GM19397 (cell line): ENCODE results near the gene ISL2.

ENCODE experiments used
- ATAC-seq: cut with Tn5 transposase; IDR thresholded peaks from one replicate; pipeline ENCODE4 v1.9.1; 2021; ENCODE audit warnings: mild to moderate bottlenecking, moderate library complexity; ENCODE audit not compliant: unreplicated experiment

ISL2 gene

GRCh38 chr15:76341366-76342057 is 4.9 kb downstream of the ISL2 start:
- no peak for ATAC-seq

DNA sequence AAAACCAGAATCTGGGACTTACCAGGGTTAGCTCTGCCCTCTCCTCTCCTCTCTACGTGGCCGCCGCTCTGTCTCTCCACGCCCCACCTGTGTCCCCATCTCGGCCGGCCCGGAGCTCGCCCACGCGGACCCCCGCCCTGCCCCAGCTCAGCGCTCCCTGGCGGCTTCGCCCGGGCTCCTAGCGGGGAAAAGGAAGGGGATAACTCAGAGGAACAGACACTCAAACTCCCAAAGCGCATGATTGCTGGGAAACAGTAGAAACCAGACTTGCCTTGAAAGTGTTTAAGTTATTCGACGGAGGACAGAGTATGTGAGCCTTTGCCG is 5.4 kb downstream of the ISL2 start:
- no peak for ATAC-seq

DNA sequence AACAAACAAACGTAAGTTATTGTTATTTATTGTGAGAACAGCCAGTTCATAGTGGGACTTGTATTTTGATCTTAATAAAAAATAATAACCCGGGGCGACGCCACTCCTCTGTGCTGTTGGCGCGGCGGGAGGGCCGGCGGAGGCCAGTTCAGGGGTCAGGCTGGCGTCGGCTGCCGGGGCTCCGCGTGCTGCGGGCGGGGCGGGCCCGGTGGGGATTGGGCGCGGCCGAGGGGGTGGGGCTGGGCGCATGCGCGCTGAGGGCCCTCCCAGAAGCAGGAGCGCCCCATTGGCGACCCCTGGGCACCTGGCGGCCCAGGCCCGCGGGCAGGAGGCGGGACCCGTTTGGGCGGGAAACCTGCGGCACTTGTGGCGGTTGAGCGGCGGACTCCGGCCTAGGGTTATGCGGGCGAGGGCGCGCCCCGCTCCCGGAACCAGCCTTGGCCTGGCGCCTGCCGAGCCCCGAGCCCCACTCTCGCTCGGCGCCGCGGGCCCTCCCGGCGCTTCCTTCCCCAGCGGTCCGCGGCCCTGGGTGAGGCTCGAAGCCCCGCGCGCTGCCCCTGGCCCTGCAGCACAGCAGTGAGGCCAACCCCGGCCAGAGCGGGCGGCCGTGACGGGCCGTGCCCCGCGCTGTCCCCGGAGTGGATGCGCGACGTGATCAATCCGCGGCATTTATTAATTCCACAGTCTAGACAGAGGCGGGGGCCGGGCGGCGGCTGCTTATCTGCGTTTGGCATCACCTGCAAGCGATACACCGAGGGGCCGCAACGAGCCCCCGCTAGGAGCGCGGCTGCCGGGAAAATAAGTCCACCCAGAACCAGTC is 6.0 kb downstream of the ISL2 start:
- ATAC-seq = no peak

DNA sequence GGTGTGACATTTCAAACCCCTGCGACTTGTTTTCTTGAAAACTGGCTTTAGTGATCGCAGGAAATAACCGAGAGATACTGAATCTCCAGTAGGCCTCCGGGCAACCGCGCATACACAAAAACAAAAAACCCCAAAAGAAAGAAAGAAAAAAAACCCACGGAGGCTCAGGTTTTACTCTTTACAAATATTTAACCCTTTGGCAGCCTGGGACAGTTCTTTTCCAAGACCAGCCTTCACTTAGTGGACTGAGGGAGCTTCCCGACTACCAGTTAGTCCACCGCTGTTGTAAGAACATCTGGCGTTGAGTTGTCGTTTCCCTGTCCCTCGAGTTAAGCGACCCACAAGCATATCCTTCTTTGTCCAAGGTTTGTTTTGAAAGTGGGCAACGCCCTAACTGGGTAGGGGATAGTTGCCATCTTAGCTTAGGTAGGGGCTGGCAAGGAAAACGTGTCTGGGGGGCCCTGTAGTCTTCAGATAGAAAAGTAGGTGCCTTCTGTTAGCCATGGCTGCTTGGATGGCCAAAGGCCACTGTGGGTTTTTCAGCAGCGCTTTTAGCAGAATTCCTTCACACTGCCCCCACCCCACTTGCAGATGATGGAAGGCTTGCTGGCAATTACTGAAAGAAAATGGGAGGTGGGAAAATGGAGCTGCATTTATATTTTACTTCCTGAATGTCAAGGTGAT is 6.9 kb downstream of the ISL2 start:
- ATAC-seq = no peak

- no peak for ATAC-seq
These were observed 8.5 kb downstream of the ISL2 start for GRCh38 chr15:76344893-76345582.

GRCh38 chr15:76345583-76345879 is 9.0 kb downstream of the ISL2 start:
- no peak for ATAC-seq

GRCh38 chr15:76345880-76346668 is 9.5 kb downstream of the ISL2 start:
- ATAC-seq = no peak

DNA sequence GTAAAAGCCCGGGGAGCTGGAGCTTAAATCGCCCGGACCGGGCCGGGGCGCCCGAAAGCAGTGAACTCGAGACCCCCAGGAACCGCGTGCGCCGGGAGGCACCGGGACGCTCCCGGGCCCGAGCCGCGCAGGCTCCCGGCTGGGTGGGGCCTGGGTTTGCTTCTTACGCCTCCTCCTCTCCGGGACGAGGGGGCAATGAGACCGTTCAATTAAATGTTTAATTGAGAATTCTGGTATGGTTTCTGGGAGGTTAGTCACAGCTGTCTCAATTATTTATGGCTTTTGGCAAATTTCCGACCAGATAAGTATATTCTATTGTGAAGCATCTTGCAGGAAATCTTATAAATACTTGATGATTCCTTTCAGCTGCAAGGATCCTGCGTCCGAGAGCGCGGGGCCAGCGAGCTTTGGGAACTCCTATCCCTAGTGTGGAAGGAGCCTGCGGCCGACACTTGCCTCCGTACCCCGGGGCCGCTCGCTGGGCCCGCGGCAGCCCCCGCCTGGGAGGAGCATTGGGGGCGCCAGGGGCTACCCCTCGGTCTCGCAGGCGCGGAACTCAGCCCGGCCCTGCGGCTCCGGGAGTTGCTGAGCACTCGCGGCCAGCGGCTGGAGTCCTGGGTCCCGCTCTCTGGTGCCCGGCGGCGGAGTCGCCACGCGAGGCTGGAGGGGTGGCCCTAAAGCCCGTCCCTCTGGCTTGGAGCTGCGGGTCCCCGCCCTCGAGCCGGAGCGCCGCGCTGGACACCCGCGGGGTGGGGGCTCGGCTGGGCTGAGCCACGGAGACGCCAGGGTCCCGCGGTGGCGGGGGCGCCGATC is 10.3 kb downstream of the ISL2 start:
- ATAC-seq = no peak

DNA sequence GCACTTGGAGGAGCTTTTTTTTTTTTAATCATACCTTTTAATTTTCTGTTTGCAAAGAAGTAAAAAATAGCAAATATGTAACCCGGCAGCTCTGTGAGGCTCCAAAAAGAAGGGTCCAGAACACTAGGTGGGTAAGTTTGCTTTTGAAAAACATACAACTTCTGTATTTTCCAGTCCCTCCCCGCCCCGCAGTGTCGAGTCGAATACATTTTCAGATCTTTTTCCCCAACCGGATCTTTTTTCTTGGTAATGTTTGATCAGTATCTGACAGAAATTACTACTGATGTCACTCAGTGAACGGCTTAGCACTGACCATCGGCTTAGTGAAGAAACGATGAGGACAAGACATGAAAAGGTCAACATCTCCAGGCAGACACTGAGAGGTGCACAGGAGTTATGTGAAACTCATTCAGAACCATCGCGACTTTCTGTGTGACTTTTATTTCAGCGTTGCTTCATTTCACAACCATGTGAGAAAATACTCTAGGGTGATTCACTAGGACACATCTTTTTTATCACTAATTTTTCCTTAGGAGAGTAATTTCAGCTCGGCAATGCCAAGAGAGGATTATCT is 11.0 kb downstream of the ISL2 start:
- no peak for ATAC-seq

DNA sequence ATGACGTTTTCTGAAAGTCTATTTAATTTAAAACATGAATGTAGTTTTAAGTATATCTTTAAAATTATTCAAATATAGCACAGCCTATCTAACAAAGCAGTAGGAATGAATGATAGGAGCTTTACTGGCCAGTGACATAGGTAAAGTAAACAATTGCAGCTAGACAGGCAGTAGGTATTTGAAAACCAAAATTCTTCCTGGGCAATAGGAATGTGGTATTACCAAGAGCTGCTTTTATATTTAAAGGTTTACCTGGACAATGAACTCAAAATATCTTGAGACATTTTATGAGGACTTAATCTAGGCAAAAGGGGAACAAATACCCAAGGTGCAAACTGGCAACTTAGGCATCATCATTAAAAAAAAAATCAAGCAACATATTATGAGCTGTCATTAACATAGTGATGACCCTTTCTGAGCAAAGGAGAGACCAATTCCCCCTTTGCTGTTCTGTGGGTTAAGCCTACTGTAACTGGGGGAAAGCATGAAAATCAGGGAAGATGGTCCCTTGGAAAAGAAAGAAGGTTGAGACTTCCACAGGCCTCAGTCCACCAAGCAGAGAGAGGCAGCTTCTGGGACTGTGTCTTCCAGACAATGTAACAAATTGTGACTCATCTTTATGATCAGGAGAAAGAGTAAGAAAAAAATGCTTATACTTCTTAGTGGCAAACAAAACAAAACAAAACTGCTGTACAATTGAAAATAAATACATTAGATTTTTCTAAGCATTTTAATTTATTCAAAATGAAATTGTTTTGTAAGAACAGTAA is 12.9 kb downstream of the ISL2 start:
- ATAC-seq = no peak

DNA sequence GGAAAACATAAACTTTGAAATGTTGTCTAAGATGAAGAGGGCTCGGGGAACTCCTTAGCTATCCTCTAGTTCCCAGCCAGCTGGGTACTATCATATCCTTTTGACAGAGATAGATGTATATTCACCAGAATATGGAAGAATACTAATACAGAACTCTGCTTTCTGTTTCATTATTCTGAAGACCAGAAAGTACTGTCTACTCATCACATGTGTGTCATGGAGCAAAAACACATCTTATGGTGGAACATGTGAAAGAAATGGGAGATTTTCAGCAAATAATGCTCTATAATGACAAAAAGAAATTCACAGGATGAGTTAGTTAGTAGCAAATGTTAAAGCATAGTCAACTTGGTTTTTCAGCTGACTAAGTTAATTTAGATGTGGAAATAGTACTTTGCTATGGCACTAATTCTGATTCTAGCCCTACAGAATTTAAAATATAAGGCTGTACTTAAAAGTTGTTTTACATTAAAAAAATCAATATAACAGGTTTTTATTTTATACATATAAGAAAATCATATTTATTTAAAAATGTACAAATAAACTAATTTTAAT is 16.5 kb downstream of the ISL2 start:
- ATAC-seq = no peak

DNA sequence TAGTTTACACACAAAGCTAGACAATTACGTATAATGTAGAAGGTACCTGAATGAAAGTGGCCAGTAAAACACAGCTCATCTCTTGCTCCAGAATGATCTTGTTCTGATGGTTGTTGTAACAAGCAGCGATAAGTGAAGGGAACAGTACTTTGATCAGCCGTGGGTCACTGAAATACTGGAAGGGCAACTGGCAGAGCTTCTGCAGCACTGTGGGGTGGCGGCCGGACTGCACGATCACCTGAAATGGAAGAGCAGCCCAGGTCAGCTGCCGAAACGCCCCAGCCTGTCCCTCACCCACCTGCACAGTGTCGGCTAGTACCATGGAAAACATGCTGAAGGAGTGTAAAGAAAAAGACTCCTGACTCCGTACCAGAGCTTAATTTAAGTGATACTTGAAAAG is 17.3 kb downstream of the ISL2 start:
- no peak for ATAC-seq

DNA sequence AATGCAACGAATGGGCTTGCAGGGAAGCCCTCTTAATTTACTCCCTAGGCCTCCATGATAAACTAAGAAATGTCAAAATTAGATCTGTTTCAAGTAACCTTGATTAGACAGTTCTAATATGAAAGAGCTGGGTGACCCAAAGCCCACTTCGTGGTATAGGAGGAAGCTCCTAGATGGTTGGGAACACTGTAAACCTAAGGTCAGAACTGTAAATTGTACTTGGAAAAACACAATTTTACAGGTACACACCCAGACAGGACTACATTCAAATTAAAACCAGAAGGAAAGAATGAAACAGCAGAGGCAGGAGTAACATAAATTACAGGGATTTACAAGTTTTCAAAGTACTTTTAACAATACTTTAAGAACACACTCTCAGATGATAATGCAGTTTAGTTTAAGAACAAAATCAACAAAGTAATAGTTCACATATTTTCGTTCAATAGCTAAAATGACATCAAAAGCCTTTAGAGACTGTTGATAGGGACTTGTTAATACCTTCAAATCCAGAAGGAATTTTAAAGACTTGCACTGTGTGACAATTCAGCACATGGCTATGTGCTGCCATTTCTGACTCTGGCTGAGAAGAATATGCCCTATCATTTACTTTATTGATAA is 18.4 kb downstream of the ISL2 start:
- ATAC-seq = no peak

- no peak for ATAC-seq
These were observed 21.9 kb downstream of the ISL2 start for GRCh38 chr15:76358453-76358852.

DNA sequence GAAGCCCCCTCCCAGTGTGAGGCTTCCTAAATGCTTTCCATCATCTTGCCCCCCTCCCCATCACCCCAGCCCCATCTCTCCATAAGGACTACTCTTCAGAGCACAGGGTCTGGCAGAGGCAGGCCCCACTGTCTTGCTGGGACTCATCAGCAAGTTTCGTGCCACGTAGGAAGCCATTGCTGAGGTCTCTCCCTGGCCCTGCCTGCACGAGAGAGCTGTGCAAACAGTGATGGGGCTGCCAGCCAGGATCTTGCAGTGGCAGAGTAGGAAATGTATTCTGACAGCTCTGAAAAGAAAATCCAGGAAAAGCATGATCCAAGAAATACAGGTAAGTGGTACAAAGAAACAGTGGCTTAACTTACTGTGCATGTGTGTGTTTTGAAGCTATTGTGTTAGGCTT is 22.6 kb downstream of the ISL2 start:
- ATAC-seq = no peak

- no peak for ATAC-seq
These were observed 23.8 kb downstream of the ISL2 start for GRCh38 chr15:76360416-76360815.

- no peak for ATAC-seq
These were observed 26.7 kb downstream of the ISL2 start for GRCh38 chr15:76363251-76363650.

DNA sequence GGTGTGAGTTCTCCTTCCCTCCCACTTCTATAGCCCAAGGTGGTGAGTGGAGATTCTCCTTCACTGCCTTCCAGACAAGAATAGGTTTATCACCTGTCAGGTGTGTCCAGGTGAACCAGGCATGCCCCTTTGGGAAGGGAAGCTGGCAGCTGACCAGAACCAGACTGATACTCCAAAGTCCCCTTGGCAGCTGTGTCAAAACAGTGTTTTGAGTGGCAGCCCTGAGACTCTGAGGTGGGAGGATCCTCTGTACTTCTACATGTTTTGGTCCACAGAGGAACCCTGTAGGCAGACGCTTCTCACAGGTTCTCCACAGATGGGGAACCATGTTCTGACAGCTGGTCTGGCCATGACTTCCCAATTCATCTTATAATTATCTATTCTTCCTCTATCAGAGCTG is 30.1 kb downstream of the ISL2 start:
- ATAC-seq = no peak
